ENCODE results near the gene NUBP2.

GRCh38 chr16:1792836-1793577, 10.2 kb downstream of the NUBP2 start:
- TF ChIP-seq MAX (IDR thresholded peaks at IDR 0.05; ENCODE audit: low read depth) (no peak), CTCF (IDR thresholded peaks at IDR 0.05) (no peak)

Measured in SK-N-SH (cell line).